Stimulated activated CD4-positive, alpha-beta T cell treated with anti-CD3 and anti-CD28 coated beads, Interleukin-2, amount 100 ng/mL, for 4 hours (primary cell): ENCODE measurements around the gene RAB34.

Experiments used
- DNase-seq: peaks from one replicate; pipeline ENCODE4 v3.0.0-alpha.2; 2020; ENCODE audit warnings: low read depth

The RAB34 gene

DNA sequence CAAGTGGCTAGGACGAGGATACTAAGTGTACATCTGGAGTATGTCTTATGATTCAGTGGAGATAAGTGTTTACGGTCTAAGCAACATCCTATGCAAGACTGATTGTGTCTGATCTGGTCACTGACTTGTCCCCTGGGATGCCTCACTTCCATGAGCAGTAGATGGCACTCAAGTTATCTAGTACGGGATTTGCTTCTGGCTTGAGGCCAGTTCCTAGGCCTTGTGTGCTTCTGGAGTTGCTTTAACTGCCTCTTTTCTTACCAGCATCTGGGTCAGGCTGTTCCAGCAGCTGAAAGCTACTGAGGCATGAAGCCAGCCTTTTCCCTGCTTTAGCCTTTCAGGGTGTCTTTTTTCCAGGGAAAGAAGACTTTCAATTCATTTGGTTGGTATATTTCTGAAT is 32.7 kb downstream of the RAB34 start:
- no peak for DNase-seq

- no peak for DNase-seq
Observed at GRCh38 chr17:28682655-28683054, 35.0 kb downstream of the RAB34 start.

GRCh38 chr17:28675980-28676379 is 41.7 kb downstream of the RAB34 start:
- DNase-seq, result no peak

DNA sequence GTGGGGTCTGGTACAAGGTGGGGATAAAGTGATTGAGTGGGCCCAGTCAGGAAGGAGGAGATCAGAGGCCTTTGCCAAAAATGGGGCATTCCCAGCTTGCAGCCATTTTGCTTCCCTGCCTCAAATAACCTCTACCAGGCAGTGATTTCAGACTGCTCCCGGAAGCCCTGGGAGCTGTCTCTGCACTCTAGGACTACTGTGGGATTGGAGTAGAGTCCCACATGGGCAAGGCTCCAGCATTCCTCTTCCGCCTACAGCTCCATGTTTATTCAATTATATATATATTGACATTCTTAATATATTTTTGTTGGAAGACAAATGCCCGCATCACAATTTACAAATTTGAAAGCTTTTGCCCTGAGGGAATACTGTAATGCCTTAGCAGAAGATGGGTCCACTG is 42.2 kb downstream of the RAB34 start:
- no peak for DNase-seq

GRCh38 chr17:28669918-28670317 is 47.8 kb downstream of the RAB34 start:
- DNase-seq, result no peak

DNA sequence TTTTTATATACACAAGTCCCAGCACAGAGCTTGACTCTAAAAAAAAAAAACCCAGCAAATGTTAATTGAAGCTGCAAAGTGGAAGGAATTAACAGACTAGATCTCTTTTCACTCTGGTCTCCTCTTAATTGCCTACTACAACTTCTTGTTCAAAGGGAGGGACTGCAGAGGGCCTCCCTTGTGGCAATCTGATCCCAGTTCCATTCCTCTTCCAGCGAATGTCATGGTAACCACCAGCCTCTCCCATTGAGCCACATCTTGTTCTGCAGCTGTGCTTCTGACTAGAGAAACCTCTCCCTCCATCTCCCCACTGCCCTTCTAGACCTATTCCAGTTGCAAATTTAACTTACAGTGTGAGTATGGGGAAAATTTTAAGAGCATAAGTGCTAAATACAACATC is 49.8 kb downstream of the RAB34 start:
- DNase-seq, result no peak

DNA sequence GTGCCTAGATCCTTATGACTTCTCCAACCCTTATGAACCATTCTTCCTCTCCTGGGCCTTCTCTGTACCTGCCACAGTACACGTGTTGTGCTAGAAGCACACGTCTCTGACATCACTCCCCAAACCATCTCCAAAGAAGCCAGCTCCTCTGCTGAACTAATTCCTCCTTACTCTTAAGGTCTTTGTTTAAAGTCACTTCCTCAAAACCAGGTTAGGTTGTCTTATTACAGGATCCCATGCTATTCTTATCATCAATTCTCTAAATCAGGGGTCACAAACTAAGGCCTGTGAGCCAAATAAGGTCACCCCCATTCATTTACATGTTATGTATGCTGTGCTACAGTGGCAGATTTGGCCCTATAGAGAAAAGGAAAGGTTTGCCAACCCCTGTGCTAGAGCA is 51.7 kb downstream of the RAB34 start:
- no peak for DNase-seq
